Activated T-cell treated with anti-CD3 and anti-CD28 coated beads for 48 hours (primary cell): Measurements from ENCODE around the gene ABCB8.
A peak's percentile ranks its signal among the peaks of the same experiment; 100 is the strongest.

ENCODE experiments used
- DNase-seq: peaks from one replicate; pipeline ENCODE4 v3.0.0-alpha.2; 2020; ENCODE audit warnings: low read depth

Gene ABCB8

GRCh38 chr7:151057989-151058780 lies 29.9 kb downstream of the ABCB8 start:
- peak; percentile 92 for DNase-seq

GRCh38 chr7:151058781-151059366 lies 30.6 kb downstream of the ABCB8 start:
- no peak for DNase-seq

- DNase-seq: peak; percentile 64
These were observed 31.3 kb downstream of the ABCB8 start, which contains the start of gene SLC4A2 for GRCh38 chr7:151059367-151060112. SLC4A2 (plus strand) TSS chr7:151059589; CDS start chr7:151061988, 2,399 bp downstream.

- no peak for DNase-seq
These were observed 31.8 kb downstream of the ABCB8 start for GRCh38 chr7:151060113-151060415.

GRCh38 chr7:151060416-151061212 lies 32.4 kb downstream of the ABCB8 start:
- DNase-seq: peak; percentile 15

- no peak for DNase-seq
These were observed 33.2 kb downstream of the ABCB8 start for GRCh38 chr7:151061213-151062110.

- no peak for DNase-seq
These were observed 33.8 kb downstream of the ABCB8 start for GRCh38 chr7:151062111-151062398.

GRCh38 chr7:151062399-151063211 lies 34.4 kb downstream of the ABCB8 start:
- no peak for DNase-seq

- no peak for DNase-seq
These were observed 34.9 kb downstream of the ABCB8 start for GRCh38 chr7:151063212-151063561.

- no peak for DNase-seq
These were observed 36.2 kb downstream of the ABCB8 start for GRCh38 chr7:151064454-151064853.

- no peak for DNase-seq
These were observed 36.7 kb downstream of the ABCB8 start for GRCh38 chr7:151064993-151065392.

- no peak for DNase-seq
These were observed 37.3 kb downstream of the ABCB8 start for GRCh38 chr7:151065516-151065915.

- no peak for DNase-seq
These were observed 38.2 kb downstream of the ABCB8 start for GRCh38 chr7:151066273-151066974.

- DNase-seq: no peak
These were observed 40.0 kb downstream of the ABCB8 start for GRCh38 chr7:151068069-151068773.

- no peak for DNase-seq
These were observed 41.8 kb downstream of the ABCB8 start for GRCh38 chr7:151069841-151070573.

- no peak for DNase-seq
These were observed 42.3 kb downstream of the ABCB8 start for GRCh38 chr7:151070574-151070960.

GRCh38 chr7:151071032-151071866 lies 43.0 kb downstream of the ABCB8 start:
- DNase-seq: no peak

- DNase-seq: no peak
These were observed 45.7 kb downstream of the ABCB8 start for GRCh38 chr7:151073990-151074389.
